Stimulated activated CD4-positive, alpha-beta T cell treated with anti-CD3 and anti-CD28 coated beads, Interleukin-1b, Interleukin-23, amount 100 ng/mL, for 24 hours (primary cell): ENCODE data around the gene TOP3A.

ENCODE experiments used
- DNase-seq, 4 experiments: peaks; one replicate each; pipeline ENCODE4 v3.0.0-alpha.2; 2020; ENCODE audit warnings: low read depth in 4 of 4, low spot score in 1 of 4

The TOP3A gene

GRCh38 chr17:18235743-18236256, 79.0 kb downstream of the TOP3A start:
- peak in 1 of 4 experiments; percentile 30 for DNase-seq

GRCh38 chr17:18234853-18235380, 79.9 kb downstream of the TOP3A start:
- DNase-seq: no peak

- DNase-seq: no peak
Measured at GRCh38 chr17:18233803-18234518, 80.8 kb downstream of the TOP3A start.

- DNase-seq: no peak
Measured at GRCh38 chr17:18231164-18231563, 83.6 kb downstream of the TOP3A start.

- no peak for DNase-seq
Measured at GRCh38 chr17:18230288-18231141, 84.3 kb downstream of the TOP3A start.

- no peak for DNase-seq
Measured at GRCh38 chr17:18229771-18230170, 85.0 kb downstream of the TOP3A start.

DNA sequence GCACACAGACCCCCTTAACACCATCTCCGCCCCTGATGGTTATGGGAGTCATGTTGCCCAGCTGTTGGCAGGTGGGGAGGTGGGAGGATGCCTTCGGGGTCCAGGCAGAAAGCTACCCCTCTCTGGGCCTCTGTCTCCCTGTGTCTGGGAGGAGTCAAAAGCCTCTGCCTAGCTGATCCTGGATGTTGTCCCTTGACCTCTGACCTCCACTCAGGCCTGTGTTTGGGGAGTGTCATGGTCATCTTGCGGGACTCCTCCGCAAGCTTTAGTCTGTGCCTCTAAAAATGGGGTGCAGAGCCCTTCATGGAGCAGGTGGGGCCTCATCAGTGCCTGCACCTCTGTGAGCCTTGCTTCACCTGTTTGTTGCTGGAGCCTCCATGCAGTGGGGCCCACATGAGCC, 85.5 kb downstream of the TOP3A start:
- no peak for DNase-seq

GRCh38 chr17:18228176-18228682, 86.6 kb downstream of the TOP3A start:
- no peak for DNase-seq

DNA sequence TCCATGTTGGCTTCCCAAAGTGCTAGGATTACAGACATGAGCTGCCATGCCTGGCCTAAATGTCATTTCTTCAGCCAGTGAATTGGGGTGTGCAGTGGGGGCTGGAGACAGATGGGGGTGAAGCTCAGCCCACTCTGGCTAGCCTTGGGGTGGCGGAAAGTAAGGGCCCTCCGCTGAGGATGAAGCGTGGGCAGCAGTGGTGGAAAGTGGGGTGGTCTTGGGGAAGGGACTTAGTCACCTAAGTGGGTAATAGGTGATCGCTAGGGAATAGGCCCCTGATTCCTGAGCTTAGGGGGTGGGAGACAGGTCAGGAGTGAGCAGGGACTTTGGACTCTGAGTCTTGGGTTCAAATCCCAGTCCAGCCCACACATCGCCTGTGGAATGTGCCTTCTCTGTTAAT, 87.2 kb downstream of the TOP3A start:
- DNase-seq: no peak

DNA sequence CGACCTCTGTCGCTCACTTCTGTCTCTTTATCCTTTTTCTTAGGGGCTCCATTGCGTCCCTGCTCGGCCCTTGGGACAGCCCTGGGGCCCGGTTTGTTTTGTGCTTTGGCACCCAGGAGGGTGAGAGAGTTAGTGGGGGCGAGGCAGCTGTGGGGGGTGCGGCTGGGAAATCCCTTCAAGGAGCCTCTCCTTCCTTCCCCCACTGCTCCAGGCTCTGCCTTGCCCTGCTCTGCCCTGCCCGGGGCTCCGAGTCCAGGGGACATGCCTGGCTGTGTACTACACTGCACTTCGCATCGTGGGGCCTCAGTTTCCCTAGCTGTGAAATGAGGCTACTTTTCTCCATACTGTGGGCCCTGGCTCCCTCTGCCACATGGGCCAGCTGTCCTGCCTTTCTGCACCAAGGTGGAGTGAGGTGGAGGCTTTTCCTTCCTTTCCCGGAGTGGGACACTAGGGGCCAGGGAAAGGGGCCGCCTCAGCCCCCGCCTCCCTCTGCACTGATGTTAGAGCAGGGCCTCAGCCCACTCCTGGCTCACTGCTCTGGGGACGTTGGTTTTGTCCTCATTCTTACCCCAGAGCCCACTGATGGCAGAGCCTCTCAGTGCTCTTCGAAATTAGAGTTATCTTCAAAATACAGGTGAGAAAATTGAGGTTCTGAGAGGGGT, 88.4 kb downstream of the TOP3A start:
- no peak for DNase-seq

DNA sequence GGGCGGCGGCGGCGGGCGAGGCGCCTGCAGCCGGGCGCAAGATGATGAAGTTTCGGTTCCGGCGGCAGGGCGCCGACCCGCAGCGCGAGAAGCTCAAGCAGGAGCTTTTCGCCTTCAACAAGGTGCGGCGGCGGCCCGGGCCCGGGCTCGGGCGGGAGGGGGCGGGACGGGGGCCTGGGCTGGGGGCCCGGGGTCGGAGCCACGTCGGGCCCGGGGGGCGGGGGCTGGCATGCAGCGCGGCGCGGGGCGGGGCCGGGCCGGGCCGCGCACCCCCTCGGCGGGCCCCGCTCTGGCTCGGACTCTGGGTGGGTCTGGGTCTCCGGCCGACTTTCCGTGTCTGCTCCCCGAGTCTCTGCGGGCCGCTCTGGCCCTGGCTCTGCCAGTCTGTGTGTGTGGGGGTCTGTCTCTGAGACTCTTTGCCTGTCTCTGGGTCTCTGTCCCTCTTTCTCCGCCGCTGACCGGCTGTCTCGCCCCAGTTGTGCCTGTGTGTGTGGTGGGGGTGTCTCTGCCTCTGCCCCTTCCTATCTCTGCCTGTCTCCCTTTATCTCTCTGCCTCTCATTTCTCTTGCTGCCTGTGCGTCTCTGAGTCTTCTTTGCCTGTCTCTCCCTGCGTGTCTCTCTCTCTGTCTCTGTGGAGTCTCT, 89.0 kb downstream of the TOP3A start:
- DNase-seq: peak in 2 of 4 experiments; percentile 14 to 21

DNA sequence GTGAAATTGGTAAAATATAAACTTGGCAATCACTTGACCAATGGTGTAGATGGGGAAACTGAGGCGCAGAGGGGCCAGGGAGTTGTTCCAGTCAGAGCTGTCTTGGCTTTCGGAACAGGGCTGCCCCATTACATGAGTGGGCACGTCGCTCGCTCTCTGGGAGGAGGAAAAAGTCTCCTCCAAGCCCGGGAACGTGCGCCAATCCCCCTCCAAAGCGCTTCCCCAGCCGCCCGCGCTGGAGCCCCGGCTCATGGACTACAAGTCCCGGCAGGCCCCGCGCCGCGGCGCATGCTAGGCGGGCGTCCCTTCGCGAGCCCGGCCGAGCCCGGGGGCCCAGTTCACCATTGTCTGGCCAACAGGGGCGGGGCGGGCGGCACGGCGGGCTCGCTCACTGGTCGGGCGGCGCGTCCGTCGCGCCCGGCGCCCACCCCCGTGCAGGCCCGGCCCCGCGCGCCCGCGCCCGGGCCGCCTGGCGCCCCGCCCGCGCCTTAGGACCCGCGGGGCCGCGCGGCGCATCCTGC, 89.6 kb downstream of the TOP3A start, which contains the start of gene LLGL1:
Gene LLGL1, plus strand, starts transcription at position 515 of the 521 bp plus-strand sequence. CDS start 48 bp downstream, outside the sequence.
- peak; percentile 88 to 97 (median 94) for DNase-seq

DNA sequence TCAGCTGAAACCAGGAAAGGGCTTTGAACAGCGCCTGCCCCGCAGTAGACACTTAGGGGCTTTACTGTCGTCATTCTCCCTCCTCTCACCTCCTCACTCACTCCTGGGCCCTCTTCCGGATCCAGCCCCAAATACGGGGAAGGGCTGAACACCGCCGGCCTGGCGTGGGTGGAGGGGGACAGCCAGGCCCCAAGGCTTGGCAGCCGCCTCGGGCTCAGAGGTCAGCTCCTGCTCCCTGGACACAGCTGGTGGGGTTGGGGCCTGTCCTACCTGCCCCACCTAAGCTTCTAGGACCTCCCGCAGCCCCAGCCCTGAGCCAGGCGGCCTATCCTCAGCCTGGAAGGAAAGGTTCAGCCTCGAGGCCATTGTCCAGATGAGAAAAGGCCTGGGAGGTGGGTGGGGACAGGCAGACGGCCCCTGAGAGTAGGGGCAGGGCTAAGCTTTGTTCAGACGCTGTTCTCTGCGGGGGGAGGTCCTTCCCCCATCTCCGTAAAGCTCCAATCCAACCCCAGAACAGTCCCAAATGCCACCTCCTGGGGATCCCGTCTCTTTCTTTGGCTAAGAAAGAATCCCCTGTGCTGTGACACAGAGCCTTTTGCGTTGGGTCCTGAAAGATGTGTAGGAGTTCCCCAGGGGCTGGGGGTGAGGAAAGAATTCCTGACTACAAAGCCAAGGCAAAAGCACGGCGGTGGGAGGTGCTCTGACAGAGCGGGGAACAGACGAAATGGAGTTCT, 90.2 kb downstream of the TOP3A start:
- DNase-seq: no peak

DNA sequence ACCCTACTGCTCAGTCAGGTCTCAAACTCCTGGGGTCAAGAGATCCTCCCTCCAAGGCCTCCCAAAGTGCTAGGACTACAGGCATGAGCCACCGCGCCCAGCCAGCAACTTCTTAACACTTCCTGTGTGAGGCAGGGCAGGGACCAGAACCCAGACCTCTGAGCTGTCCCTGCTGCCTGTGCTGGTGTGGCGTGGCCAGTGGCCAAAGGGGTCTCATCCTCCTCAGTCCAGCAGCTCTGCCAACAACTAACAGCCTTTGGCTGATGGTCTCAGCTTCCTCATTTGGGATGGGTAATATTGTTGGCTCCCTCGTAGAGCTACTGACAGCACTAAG, 90.8 kb downstream of the TOP3A start:
- no peak for DNase-seq
